HG03558 (cell line): ENCODE data around the gene TOLLIP.
"Not testable (repeated sequence)": the region's sequence is repeated elsewhere in the genome, so short reads cannot be mapped to it uniquely, and the experiment has no call there.

Experiments used
- ATAC-seq: cut with Tn5 transposase; IDR thresholded peaks from one replicate; pipeline ENCODE4 v1.9.1; 2021; ENCODE audit warnings: moderate number of reproducible peaks; ENCODE audit not compliant: unreplicated experiment; ENCODE audit errors: extremely low read depth

The TOLLIP gene

DNA sequence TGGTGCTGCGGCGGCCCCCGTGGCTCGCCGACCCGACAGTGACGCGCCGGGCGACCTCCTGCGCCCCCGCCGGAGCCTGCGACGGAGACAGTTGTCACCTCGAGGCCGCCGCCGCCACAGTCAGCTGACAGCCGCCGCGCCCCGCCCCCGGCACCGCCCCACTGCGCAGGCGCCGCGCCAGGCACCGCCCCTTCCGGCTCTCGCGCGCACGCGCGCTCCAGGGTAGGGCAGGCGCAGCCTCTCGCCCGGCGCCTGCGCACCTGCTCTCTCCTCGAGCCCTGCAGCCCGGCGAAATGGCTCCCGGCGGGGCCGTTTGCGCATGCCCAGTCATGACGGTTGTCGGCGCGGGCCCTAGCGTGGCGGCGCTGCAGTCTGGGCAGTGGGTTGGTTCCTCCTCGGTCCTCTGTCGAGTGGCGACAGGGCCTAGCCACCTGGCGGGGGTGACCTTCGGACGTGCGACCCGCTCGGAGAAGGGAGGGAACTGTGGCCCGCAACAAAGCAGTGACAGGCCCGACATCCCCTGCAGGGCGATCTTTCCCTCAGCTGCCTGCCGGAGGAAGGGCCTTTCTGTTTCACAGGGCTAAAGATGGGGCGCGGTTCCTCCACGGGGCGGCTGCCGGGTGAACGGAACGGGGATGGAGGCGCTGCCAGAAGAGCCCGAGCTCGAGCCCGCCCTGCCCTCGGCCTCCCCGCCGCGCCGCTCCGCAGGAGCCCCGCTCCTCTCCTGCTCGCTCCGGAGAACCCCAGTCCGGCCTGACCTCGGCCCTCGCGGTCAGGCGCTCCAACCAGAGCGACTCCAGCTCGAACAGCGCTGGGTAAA is at the start of gene TOLLIP:
TOLLIP (minus strand) TSS at position 135 of the 820 bp plus-strand sequence; CDS start at position 1, 134 bp downstream.
- ATAC-seq, result peak; percentile 42

DNA sequence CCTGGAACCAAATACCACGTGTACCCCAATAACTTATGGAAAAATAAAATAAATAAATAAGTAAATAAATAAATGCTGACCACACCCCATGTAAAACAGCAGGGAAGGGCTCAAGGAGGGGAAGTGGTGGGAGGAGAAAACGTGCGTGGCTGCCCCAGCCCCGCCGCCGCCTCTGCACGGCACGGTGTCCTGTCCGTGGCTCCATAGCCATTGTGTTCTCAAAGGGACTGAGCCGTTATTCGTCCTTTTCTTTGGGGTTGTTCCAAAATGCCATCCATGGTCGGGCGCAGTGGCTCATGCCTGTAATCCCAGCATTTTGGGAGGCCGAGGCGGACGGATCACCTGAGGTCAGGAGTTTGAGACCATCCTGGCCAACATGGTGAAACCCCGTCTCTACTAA is 49.5 kb upstream of the TOLLIP start:
- not testable (repeated sequence) for ATAC-seq

GRCh38 chr11:1358286-1358685 is 48.9 kb upstream of the TOLLIP start:
- ATAC-seq, result no peak

GRCh38 chr11:1356478-1356960 is 47.1 kb upstream of the TOLLIP start:
- ATAC-seq, result no peak

- no peak for ATAC-seq
These were observed 46.6 kb upstream of the TOLLIP start for GRCh38 chr11:1356007-1356435.

- ATAC-seq, result no peak
These were observed 44.9 kb upstream of the TOLLIP start for GRCh38 chr11:1354125-1354938.

- ATAC-seq, result no peak
These were observed 44.1 kb upstream of the TOLLIP start for GRCh38 chr11:1353383-1354124.

- ATAC-seq, result no peak
These were observed 43.4 kb upstream of the TOLLIP start for GRCh38 chr11:1352696-1353382.

GRCh38 chr11:1351278-1351937 is 42.0 kb upstream of the TOLLIP start:
- ATAC-seq, result no peak

DNA sequence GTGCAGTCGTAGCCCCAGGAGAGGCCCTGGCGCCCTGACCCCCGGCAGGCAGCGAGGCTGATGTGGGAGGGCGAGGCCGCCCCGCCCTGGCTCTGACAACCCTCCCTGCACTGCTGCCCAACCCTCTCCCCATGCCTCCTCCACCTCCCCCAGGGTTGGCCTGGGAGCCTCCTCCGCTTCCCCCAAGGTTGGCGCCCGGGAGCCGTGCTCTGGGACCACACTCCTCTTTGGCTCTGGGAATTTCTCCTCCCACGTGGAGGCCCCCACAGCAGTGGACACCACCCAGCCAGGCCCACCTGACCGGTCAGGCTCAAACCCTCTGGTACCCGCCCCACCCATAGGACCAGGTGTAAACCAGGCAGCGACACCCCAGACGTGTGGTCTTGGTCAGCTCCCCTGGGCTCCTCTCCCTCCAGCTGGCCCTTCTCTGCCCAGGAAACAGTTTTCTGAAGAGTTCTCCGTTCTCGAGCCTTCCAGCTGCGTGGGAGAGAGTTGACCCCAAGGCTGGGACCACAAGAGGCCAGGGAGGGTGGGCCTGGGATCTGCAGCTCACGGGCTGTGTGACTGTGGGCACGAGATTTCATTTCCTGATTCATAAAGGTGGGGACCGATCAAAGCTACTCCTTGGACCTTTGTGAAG is 40.8 kb upstream of the TOLLIP start:
- ATAC-seq, result no peak

DNA sequence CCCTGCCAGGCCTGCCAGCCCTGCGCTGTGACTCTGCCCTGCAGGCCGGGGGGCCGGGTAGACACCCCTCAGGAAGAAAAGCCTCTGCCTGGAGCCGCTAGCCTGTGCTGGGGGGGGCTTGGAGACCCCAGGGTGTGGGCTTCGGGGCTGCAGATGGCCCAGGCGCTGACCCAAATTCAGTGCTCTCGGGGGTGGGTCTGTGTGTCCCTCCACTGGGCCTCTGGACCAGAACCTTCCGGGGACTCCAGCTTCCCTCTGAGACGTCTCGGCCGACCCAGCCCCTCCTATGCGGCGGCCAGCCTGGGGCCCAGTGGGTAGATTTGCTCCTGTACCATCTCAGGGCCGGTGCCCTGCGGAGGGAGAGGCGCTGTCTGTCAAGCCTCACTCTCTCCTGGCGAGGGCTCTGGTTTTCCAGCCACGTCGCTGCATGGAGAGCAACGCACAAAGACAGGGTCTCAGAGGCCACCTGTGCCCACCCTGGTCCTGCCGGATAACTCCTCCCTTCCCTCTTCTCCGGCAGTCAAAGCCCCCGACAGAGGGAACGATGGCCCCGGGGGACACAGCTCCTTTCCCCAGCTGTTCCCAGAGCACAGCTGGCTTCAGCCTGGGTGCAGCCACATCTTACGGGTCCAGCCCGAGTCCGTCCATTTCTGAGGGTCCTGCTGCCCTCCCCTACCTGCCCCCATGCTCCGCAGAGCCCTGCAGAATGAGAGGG is 40.1 kb upstream of the TOLLIP start:
- ATAC-seq, result no peak

DNA sequence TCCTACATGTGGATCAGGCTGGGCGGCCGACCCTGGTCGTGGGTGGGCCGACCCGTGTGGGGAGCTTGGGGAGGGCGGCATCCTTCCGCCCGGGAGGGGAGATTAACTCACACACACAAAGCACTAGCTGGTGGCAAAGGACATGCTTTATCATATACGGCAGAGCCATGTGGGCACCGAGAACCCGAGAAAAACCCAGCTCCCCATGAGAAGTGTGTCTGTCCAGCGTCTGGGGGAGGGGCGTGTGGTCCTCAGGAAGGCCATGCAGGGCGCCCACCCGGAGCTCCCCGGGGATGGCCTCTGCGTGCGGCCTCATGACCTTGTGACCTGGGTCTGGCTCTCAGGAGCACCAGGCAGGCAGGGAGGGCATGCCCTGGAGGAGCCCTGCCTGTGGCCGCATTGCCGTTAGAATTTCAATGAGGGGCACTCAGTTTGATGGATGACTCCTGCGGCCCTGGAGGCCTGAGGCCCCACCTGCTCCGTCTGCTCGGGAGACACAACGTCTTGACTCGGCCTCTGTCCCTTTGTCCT is 39.4 kb upstream of the TOLLIP start:
- no peak for ATAC-seq

DNA sequence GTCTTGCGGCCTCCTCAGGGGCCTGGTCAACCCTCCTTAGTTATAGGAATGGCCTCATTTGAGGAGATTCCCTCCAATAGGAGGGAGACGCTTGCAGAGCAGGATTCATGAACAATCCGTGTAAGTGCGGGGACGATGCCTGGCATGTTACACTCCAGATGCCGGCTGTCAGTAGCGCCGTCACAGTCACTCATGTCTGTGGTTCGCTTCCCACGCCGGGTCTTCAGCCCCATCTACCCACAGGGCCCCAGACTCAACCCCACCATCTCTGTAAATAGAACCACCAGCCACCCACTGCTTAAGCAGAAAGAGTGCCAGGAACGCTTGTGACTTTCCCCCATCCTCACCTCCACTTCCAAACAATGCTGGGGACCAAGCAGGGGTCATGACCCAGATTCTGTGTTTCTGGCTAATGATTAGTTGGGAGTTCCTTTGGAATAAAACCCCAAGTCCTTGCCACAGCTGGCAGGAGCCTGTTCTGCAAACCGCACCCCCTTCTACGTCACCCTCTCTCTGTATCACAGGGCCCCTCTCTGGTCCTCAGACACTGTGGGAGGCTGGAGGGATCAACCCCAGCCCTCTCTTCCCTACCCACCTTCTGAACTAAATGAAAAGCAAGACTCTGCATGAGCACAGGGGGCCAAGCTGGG is 38.8 kb upstream of the TOLLIP start:
- ATAC-seq, result no peak

DNA sequence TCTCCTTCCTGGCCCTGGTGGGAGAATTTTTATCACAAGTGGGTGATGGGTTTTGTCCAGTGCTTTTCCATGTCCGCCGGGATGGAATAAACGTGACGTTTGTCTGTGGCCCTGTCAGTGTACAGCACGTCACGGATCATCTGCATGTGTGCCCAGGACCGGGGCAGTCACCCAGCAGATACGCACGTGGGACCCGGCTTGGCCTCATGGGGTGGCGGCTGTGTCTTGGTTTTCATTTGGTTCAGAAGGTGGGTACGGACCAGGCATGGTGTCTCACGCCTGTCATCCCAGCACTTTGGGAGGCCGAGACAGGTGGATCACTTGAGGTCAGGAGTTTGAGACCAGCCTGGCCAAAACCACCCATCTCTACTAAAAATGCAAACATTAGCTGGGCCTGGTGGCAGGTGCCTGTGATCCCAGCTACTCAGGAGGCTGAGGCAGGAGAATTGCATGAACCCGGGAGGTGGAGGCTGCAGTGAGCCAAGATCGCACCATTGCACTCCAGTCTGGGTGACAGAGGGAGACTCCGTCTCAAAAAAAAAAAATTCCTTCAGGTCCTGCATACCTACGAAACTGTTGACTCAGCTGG is 38.1 kb upstream of the TOLLIP start:
- ATAC-seq, result not testable (repeated sequence)

GRCh38 chr11:1346669-1347390 is 37.4 kb upstream of the TOLLIP start:
- no peak for ATAC-seq

DNA sequence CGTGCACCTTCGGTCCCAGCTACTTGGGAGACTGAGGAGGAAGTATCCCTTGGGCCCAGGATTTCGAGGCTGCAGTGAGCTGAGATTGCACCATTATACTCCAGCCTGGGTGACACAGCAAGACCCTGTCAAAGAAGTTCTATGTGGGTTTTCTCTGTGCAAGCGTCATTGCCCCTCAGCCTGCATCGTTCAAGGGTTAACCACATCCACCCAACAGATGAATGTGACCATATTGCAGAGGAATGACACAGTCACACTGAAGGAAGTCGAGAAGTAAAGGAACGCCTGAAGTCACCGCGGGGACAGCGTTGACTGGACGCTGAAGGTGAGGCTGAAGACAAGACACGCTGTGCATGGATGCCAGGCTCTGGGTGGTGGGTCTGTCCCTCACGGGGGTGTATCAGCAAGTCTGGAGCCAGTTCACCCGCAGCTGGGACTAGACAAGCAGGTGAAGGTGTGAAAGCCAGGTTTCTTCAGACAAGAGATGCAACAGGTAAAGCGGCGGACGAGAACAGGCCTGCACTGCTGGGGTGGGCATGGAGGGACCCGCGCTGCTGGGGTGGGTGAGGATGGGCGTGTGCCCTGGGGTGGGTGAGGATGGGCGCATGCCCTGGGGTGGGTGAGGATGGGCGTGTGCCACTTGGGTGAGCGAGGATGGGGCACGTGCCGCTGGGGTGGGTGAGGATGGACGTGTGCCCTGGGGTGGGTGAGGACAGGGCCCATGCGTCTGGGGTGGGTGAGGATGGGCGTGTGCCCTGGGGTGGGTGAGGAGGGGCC is 36.5 kb upstream of the TOLLIP start:
- no peak for ATAC-seq
